ENCODE measurements around the gene FRAS1.

The FRAS1 gene

GRCh38 chr4:78345237-78345636 lies 288.1 kb downstream of the FRAS1 start:
- DNase-seq (ENCODE audit: low spot score in 2 of 2): no peak
- Mint-ChIP-seq H3K4me1 (no peaks in the 10 kb centered on the region), H3K4me3 (no peak overlapping the region), H3K9me3 (no peaks in the 10 kb centered on the region), H3K36me3 (no peaks in the 10 kb centered on the region), H3K27ac (no peak overlapping the region)
- ATAC-seq: no peak

GRCh38 chr4:78346222-78346621 lies 289.1 kb downstream of the FRAS1 start:
- no peaks in the 10 kb centered on the region for H3K4me1 Mint-ChIP-seq
- DNase-seq (ENCODE audit: low spot score in 2 of 2) (no peak), ATAC-seq (no peak)
- H3K9me3 Mint-ChIP-seq: no peaks in the 10 kb centered on the region
- no peaks in the 10 kb centered on the region for H3K36me3 Mint-ChIP-seq
- no peak overlapping the region for H3K27ac Mint-ChIP-seq
- H3K4me3 Mint-ChIP-seq: no peak overlapping the region

GRCh38 chr4:78347527-78347926 lies 290.4 kb downstream of the FRAS1 start:
- Mint-ChIP-seq H3K9me3 (no peaks in the 10 kb centered on the region), H3K4me1 (no peaks in the 10 kb centered on the region), H3K36me3 (no peaks in the 10 kb centered on the region), H3K27ac (no peak overlapping the region), H3K4me3 (no peak overlapping the region)
- no peak for ATAC-seq
- no peak for DNase-seq (ENCODE audit: low spot score in 2 of 2)

GRCh38 chr4:78353921-78354320 lies 296.8 kb downstream of the FRAS1 start:
- Mint-ChIP-seq H3K36me3 (no peaks in the 10 kb centered on the region), H3K4me1 (no peaks in the 10 kb centered on the region), H3K27ac (no peak overlapping the region), H3K9me3 (no peaks in the 10 kb centered on the region), H3K4me3 (no peak overlapping the region)
- DNase-seq (ENCODE audit: low spot score in 2 of 2) (no peak), ATAC-seq (no peak)

GRCh38 chr4:78354782-78355181 lies 297.7 kb downstream of the FRAS1 start:
- DNase-seq (ENCODE audit: low spot score in 2 of 2) (no peak), ATAC-seq (no peak)
- Mint-ChIP-seq H3K9me3 (no peaks in the 10 kb centered on the region), H3K27ac (no peak overlapping the region), H3K36me3 (no peaks in the 10 kb centered on the region), H3K4me1 (no peaks in the 10 kb centered on the region), H3K4me3 (no peak overlapping the region)

- Mint-ChIP-seq H3K4me1 (no peaks in the 10 kb centered on the region), H3K4me3 (no peak overlapping the region), H3K36me3 (no peaks in the 10 kb centered on the region), H3K27ac (no peak overlapping the region), H3K9me3 (no peaks in the 10 kb centered on the region)
- ATAC-seq (no peak), DNase-seq (ENCODE audit: low spot score in 2 of 2) (no peak)
These were observed 298.2 kb downstream of the FRAS1 start for GRCh38 chr4:78355306-78355705.

GRCh38 chr4:78356251-78356786 lies 299.2 kb downstream of the FRAS1 start:
- Mint-ChIP-seq H3K9me3 (no peaks in the 10 kb centered on the region), H3K27ac (no peak overlapping the region), H3K4me1 (no peaks in the 10 kb centered on the region), H3K4me3 (no peak overlapping the region), H3K36me3 (no peaks in the 10 kb centered on the region)
- ATAC-seq (no peak), DNase-seq (ENCODE audit: low spot score in 2 of 2) (no peak)

GRCh38 chr4:78357122-78357521 lies 300.0 kb downstream of the FRAS1 start:
- Mint-ChIP-seq H3K4me1 (no peaks in the 10 kb centered on the region), H3K9me3 (no peaks in the 10 kb centered on the region), H3K27ac (no peak overlapping the region), H3K36me3 (no peaks in the 10 kb centered on the region), H3K4me3 (no peak overlapping the region)
- DNase-seq (ENCODE audit: low spot score in 2 of 2) (no peak), ATAC-seq (no peak)

GRCh38 chr4:78360466-78360865 lies 303.3 kb downstream of the FRAS1 start:
- no peaks in the 10 kb centered on the region for H3K36me3 Mint-ChIP-seq
- no peaks in the 10 kb centered on the region for H3K9me3 Mint-ChIP-seq
- H3K4me3 Mint-ChIP-seq: no peak overlapping the region
- ATAC-seq (no peak), DNase-seq (ENCODE audit: low spot score in 2 of 2) (no peak)
- no peak overlapping the region for H3K27ac Mint-ChIP-seq
- no peaks in the 10 kb centered on the region for H3K4me1 Mint-ChIP-seq

- Mint-ChIP-seq H3K4me3 (no peak overlapping the region), H3K27ac (no peak overlapping the region), H3K9me3 (no peaks in the 10 kb centered on the region), H3K36me3 (no peaks in the 10 kb centered on the region), H3K4me1 (no peaks in the 10 kb centered on the region)
- no peak for DNase-seq (ENCODE audit: low spot score in 2 of 2)
- no peak for ATAC-seq
These were observed 304.5 kb downstream of the FRAS1 start for GRCh38 chr4:78361621-78362120.

GRCh38 chr4:78362310-78362709 lies 305.2 kb downstream of the FRAS1 start:
- DNase-seq (ENCODE audit: low spot score in 2 of 2): no peak
- Mint-ChIP-seq H3K27ac (no peak overlapping the region), H3K9me3 (no peaks in the 10 kb centered on the region), H3K4me3 (no peak overlapping the region), H3K4me1 (no peaks in the 10 kb centered on the region), H3K36me3 (no peaks in the 10 kb centered on the region)
- ATAC-seq: no peak

- Mint-ChIP-seq H3K36me3 (no peaks in the 10 kb centered on the region), H3K9me3 (no peaks in the 10 kb centered on the region), H3K27ac (no peak overlapping the region), H3K4me1 (no peaks in the 10 kb centered on the region), H3K4me3 (no peak overlapping the region)
- DNase-seq (ENCODE audit: low spot score in 2 of 2) (no peak), ATAC-seq (peak; percentile 17)
These were observed 306.0 kb downstream of the FRAS1 start for GRCh38 chr4:78363031-78363570.

GRCh38 chr4:78369679-78370078 lies 312.6 kb downstream of the FRAS1 start:
- no peak for DNase-seq (ENCODE audit: low spot score in 2 of 2)
- ATAC-seq: no peak
- no peak overlapping the region for H3K27ac Mint-ChIP-seq
- H3K9me3 Mint-ChIP-seq: no peaks in the 10 kb centered on the region
- no peak overlapping the region for H3K4me3 Mint-ChIP-seq
- no peaks in the 10 kb centered on the region for H3K36me3 Mint-ChIP-seq
- H3K4me1 Mint-ChIP-seq: no peaks in the 10 kb centered on the region

GRCh38 chr4:78370631-78371372 lies 313.7 kb downstream of the FRAS1 start:
- H3K36me3 Mint-ChIP-seq: peaks cover 5% of the 10 kb centered on the region
- no peaks in the 10 kb centered on the region for H3K9me3 Mint-ChIP-seq
- H3K4me3 Mint-ChIP-seq: no peak overlapping the region
- ATAC-seq (no peak), DNase-seq (ENCODE audit: low spot score in 2 of 2) (no peak)
- no peak overlapping the region for H3K27ac Mint-ChIP-seq
- H3K4me1 Mint-ChIP-seq: no peaks in the 10 kb centered on the region

- Mint-ChIP-seq H3K9me3 (no peaks in the 10 kb centered on the region), H3K36me3 (peaks cover 5% of the 10 kb centered on the region), H3K27ac (no peak overlapping the region), H3K4me1 (no peaks in the 10 kb centered on the region), H3K4me3 (no peak overlapping the region)
- DNase-seq (ENCODE audit: low spot score in 2 of 2): no peak
- ATAC-seq: peak; percentile 48
These were observed 315.3 kb downstream of the FRAS1 start for GRCh38 chr4:78372355-78372988.

GRCh38 chr4:78377555-78377954 lies 320.4 kb downstream of the FRAS1 start:
- H3K27ac Mint-ChIP-seq: no peak overlapping the region
- no peaks in the 10 kb centered on the region for H3K9me3 Mint-ChIP-seq
- ATAC-seq: no peak
- peaks cover 5% of the 10 kb centered on the region for H3K36me3 Mint-ChIP-seq
- H3K4me3 Mint-ChIP-seq: no peak overlapping the region
- no peak for DNase-seq (ENCODE audit: low spot score in 2 of 2)
- no peaks in the 10 kb centered on the region for H3K4me1 Mint-ChIP-seq

Data from stimulated activated effector memory CD8-positive, alpha-beta T cell treated with anti-CD3 and anti-CD28 coated beads, Interleukin-12 subunit alpha, Interleukin-12 subunit beta, amount 100 ng/mL, for 72 hours (primary cell).